A549 (cell line): ENCODE results near the gene PSAPL1. TPM values are rescaled to one million over a fixed set of nuclear protein-coding genes. Genes with fewer than 3 reads are reported as not detected.

Source experiments
- ATAC-seq, 2 experiments: fragments of 200-7000 bp in 1 of 2; fragments of >200 bp in 1 of 2; cut with Nextera tagmentation in 1 of 2; cut with Tn5 transposase in 1 of 2; 3 replicates each; pipeline versions ENCODE4 v1.8.0 to v1.9.1; 2018 to 2020; ENCODE audit warnings: mild to moderate bottlenecking in 1 of 2, moderate library complexity in 1 of 2
- CTCF ChIA-PET: fragments of 300-600 bp; sonication (Branson Sonifier 250); formaldehyde crosslinking; extraction: SDS; loops from one replicate; lab custom pipeline; 2021; ENCODE audit warnings: antibody characterized with exemption, inconsistent platforms; lab: Yijun Ruan, JAX
- POLR2A ChIA-PET: fragments of 350-600 bp; formaldehyde crosslinking; extraction: SDS; loops from one replicate; lab custom pipeline; 2021; ENCODE audit warnings: antibody characterized with exemption, inconsistent platforms; lab: Yijun Ruan, JAX
- DNase-seq, 2 experiments: peaks; one replicate each; pipeline versions ENCODE4 v3.0.0 to v3.0.0-alpha.2; 2011 to 2016; ENCODE audit warnings: low read depth in 1 of 2, low spot score in 1 of 2
- FAIRE-seq: peaks from 2 replicates; lab custom pipeline; 2011; peaks lifted over from hg19 to GRCh38; lab: Jason Lieb, UNC
- H3K27ac ChIP-seq, 2 experiments: fragments of >200 bp; sonication (Bioruptor Twin); formaldehyde crosslinking; 3 replicates each; pipeline ENCODE4 v1.5.1; 2016 to 2017
- H3K4me1 ChIP-seq: fragments of >200 bp; sonication (Bioruptor Twin); formaldehyde crosslinking; 3 replicates; pipeline ENCODE4 v1.6.1; 2016
- H3K4me2 ChIP-seq: fragments of >200 bp; sonication (Bioruptor Twin); formaldehyde crosslinking; 3 replicates; pipeline ENCODE4 v1.6.1; 2016
- H3K4me3 ChIP-seq: fragments of >200 bp; sonication (Bioruptor Twin); formaldehyde crosslinking; 3 replicates; pipeline ENCODE4 v1.5.1; 2016
- H3K9me3 ChIP-seq: fragments of >200 bp; sonication (Bioruptor Twin); formaldehyde crosslinking; 3 replicates; pipeline ENCODE4 v1.6.1; 2016
- ATOH8 ChIP-seq: fragments of 250-450 bp; sonication (Bioruptor Pico); IDR thresholded peaks from 2 replicates; pipeline ENCODE4 v1.5.0; 2020; ENCODE audit warnings: low read depth, mild to moderate bottlenecking, moderate library complexity
- CHD4 ChIP-seq: fragments of 200-600 bp; sonication (generic); IDR thresholded peaks from 2 replicates; pipeline ENCODE4 v1.6.1; 2016; ENCODE audit warnings: antibody characterized with exemption, mild to moderate bottlenecking, borderline replicate concordance
- EHF ChIP-seq: fragments of 250-450 bp; sonication (Bioruptor Pico); IDR thresholded peaks from 2 replicates; pipeline ENCODE4 v1.5.0; 2020; ENCODE audit warnings: mild to moderate bottlenecking
- EHMT2 ChIP-seq: fragments of 200-600 bp; sonication (generic); IDR thresholded peaks from 2 replicates; pipeline ENCODE4 v1.6.1; 2016; ENCODE audit warnings: antibody characterized with exemption, low read depth, mild to moderate bottlenecking, moderate library complexity
- ELK1 ChIP-seq: fragments of 150-350 bp; IDR thresholded peaks from 2 replicates; pipeline ENCODE4 v1.6.1; 2014; ENCODE audit warnings: low read depth, mild to moderate bottlenecking, low read length
- EP300 ChIP-seq, 2 experiments: fragments of >200 bp; sonication (Bioruptor Twin); formaldehyde crosslinking; IDR thresholded peaks; 2 replicates in 1 of 2; 3 replicates in 1 of 2; pipeline ENCODE4 v1.6.1; 2016 to 2017
- GATA3 ChIP-seq: IDR thresholded peaks from 2 replicates; pipeline ENCODE4 v1.6.1; 2012; ENCODE audit warnings: borderline replicate concordance
- HEYL ChIP-seq: fragments of 250-450 bp; sonication (Bioruptor Pico); IDR thresholded peaks from 2 replicates; pipeline ENCODE4 v1.8.0; 2021; ENCODE audit warnings: mild to moderate bottlenecking, moderate library complexity
- MAZ ChIP-seq: fragments of 150-350 bp; IDR thresholded peaks from 2 replicates; pipeline ENCODE4 v1.6.1; 2014; ENCODE audit warnings: antibody characterized with exemption, low read depth, low read length, borderline replicate concordance
- NPAS2 ChIP-seq: fragments of 250-450 bp; sonication (Bioruptor Pico); IDR thresholded peaks from 2 replicates; pipeline ENCODE4 v1.8.0; 2022; ENCODE audit warnings: mild to moderate bottlenecking, moderate library complexity, borderline replicate concordance
- NR3C1 ChIP-seq: fragments of >200 bp; sonication (Bioruptor Twin); formaldehyde crosslinking; IDR thresholded peaks from 3 replicates; pipeline ENCODE4 v1.6.1; 2017
- PBX3 ChIP-seq: IDR thresholded peaks from 2 replicates; pipeline ENCODE4 v1.6.1; 2012
- POLR2AphosphoS2 ChIP-seq: conservative IDR thresholded peaks from 2 replicates; pipeline ENCODE4 v1.6.1; 2012; ENCODE audit warnings: low read length, improper control_type of control experiment, inconsistent platforms
- RARB ChIP-seq: fragments of 250-450 bp; sonication (Bioruptor Pico); IDR thresholded peaks from 2 replicates; pipeline ENCODE4 v1.8.0; 2021; ENCODE audit warnings: mild to moderate bottlenecking, moderate library complexity
- SMC3 ChIP-seq: fragments of >200 bp; sonication (Bioruptor Twin); formaldehyde crosslinking; IDR thresholded peaks from 3 replicates; pipeline ENCODE4 v1.6.1; 2018; ENCODE audit warnings: inconsistent platforms
- SREBF2 ChIP-seq: fragments of 450-650 bp; IDR thresholded peaks from 2 replicates; pipeline ENCODE4 v1.6.1; 2014; ENCODE audit warnings: mild to moderate bottlenecking, moderate library complexity
- TFCP2L1 ChIP-seq: fragments of 250-450 bp; sonication (Bioruptor Pico); IDR thresholded peaks from 2 replicates; pipeline ENCODE4 v1.5.0; 2021; ENCODE audit warnings: mild to moderate bottlenecking
- TP53 ChIP-seq: fragments of 250-450 bp; sonication (Bioruptor Pico); IDR thresholded peaks from 2 replicates; pipeline ENCODE4 v1.5.0; 2021; ENCODE audit warnings: mild to moderate bottlenecking, moderate library complexity
- ZFP36 ChIP-seq: fragments of 450-650 bp; IDR thresholded peaks from 2 replicates; pipeline ENCODE4 v1.6.1; 2014; ENCODE audit warnings: borderline replicate concordance; ENCODE audit not compliant: partially characterized antibody
- ZNF302 ChIP-seq: fragments of 250-450 bp; sonication (Bioruptor Pico); IDR thresholded peaks from 2 replicates; pipeline ENCODE4 v1.9.0; 2021; ENCODE audit warnings: inconsistent platforms, mild to moderate bottlenecking, moderate library complexity
- WGBS: methylation state at CpG from one replicate; pipeline ENCODE4 v1.1.6; 2017; ENCODE audit errors: missing lambda C conversion rate; 5-methylcytosine and 5-hydroxymethylcytosine counted together
- polyA plus RNA-seq, 4 experiments: library from polyadenylated mRNA; depleted of rRNA in 3 of 4; stranded (reverse); fragments of >200 nt; fragmentation: RNase III in 1 of 4; extraction: RNeasy Plus Mini Kit Qiagen cat#74134 plus additional on column Dnase treatment in 1 of 4; gene quantifications; 2 replicates in 3 of 4; 3 replicates in 1 of 4; pipeline ENCODE4 v1.2.3, GENCODE V29; 2011 to 2017

The PSAPL1 gene
- polyA plus RNA-seq, 2 of the 4 experiments (the other 2 are of a cell fraction), result 0.04 to 0.05 TPM

DNA sequence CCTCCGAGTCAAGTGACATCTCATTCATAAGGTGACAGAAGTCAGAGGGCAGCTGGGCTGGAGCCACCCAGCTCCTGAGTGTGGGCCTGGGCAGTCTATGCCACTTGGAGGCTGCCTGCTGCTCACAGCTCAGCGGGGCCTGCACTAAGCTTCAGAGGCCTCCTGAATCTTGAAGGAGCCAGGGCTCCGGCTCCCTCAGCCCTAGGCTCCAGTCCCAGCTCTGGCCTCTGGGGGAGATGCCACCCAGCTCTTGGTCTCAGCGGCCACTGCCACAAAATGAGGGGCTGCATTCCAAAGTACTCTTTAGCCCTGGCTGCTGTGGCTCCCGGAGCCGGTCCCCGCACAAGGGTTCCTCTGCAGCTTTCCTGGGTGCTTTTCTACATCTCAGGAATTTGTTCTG lies 32.7 kb upstream of the PSAPL1 start:
- TF ChIP-seq EP300 (IDR thresholded peaks at IDR 0.05) (no peak), PBX3 (no peak), HEYL (no peak), MAZ (no peak), CHD4 (no peak), GATA3 (no peak), SMC3 (no peak), NPAS2 (CRISPR knock-in tag) (no peak)
- WGBS, result 90% methylated on average over 6 of the region's 7 CpGs
- no peak overlapping the region for H3K4me3 ChIP-seq
- ATAC-seq (no peak), DNase-seq (no peak), FAIRE-seq (no peak)
- H3K9me3 ChIP-seq, result no peaks in the 10 kb centered on the region; the same call in 2 of the 3 replicates
- POLR2A ChIA-PET, result no interaction called here
- CTCF ChIA-PET, result interaction anchor here (0.9 to 1.4 kb wide), 2 partner anchors 11 to 36 kb away, joined by 3 read pairs; no protein-coding TSS in a partner anchor
- no peak overlapping the region for H3K4me2 ChIP-seq
- H3K4me1 ChIP-seq, result no peaks in the 10 kb centered on the region
- no peak overlapping the region for H3K27ac ChIP-seq

DNA sequence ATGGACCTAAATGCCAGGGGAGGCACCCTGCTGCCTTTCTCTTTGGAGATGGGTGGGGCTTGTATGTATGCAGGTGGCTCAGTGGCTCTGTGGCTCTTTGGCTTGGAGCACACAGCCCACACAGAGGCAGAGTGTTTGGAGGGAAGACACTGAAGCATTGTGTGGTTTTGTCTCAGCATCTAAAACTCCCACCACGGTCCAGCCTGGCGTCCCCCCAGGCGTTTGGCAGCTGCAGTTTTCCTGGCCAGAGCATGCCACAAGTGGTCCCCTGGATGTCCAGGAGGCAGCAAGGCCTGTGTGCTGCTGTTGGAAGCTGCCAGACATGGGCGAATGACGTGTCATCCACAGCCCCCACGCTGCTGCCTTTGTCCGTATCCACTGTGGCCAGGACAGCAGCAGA lies 32.2 kb upstream of the PSAPL1 start:
- FAIRE-seq (no peak), DNase-seq (no peak), ATAC-seq (no peak)
- CTCF ChIA-PET, result interaction anchor here (1.4 kb wide), 1 partner anchor 12 kb away, joined by 3 read pairs; no protein-coding TSS in a partner anchor
- Histone ChIP-seq H3K4me2 (no peak overlapping the region), H3K4me1 (peaks cover 4% of the 10 kb centered on the region; the same call in 1 of the 3 replicates), H3K9me3 (no peaks in the 10 kb centered on the region; the same call in 2 of the 3 replicates), H3K27ac (no peak overlapping the region), H3K4me3 (no peak overlapping the region)
- TF ChIP-seq EHF (CRISPR knock-in tag), result no peak
- TF ChIP-seq SREBF2, result no peak
- TF ChIP-seq TFCP2L1 (CRISPR knock-in tag), result no peak
- 56% methylated on average over 4 of the region's 7 CpGs for WGBS
- POLR2A ChIA-PET, result no interaction called here

GRCh38 chr4:7466215-7466614 lies 31.5 kb upstream of the PSAPL1 start:
- TF ChIP-seq RARB (CRISPR knock-in tag), result no peak
- TF ChIP-seq EHMT2, result no peak
- TF ChIP-seq NPAS2 (CRISPR knock-in tag), result no peak
- no peak for TF ChIP-seq ELK1
- no peak for TF ChIP-seq SMC3
- TF ChIP-seq TP53 (CRISPR knock-in tag), result no peak
- TF ChIP-seq POLR2AphosphoS2, result no peak
- TF ChIP-seq ZNF302 (CRISPR knock-in tag), result no peak
- no peak for TF ChIP-seq ATOH8 (CRISPR knock-in tag)
- no peak for TF ChIP-seq NR3C1
- no peak for TF ChIP-seq ZFP36
- ATAC-seq (no peak), FAIRE-seq (no peak), DNase-seq (no peak)
- Histone ChIP-seq H3K4me2 (no peak overlapping the region), H3K4me1 (peaks cover 4% of the 10 kb centered on the region; the same call in 1 of the 3 replicates), H3K27ac (no peak overlapping the region), H3K9me3 (no peaks in the 10 kb centered on the region; the same call in 2 of the 3 replicates), H3K4me3 (no peak overlapping the region)
- POLR2A ChIA-PET, result no interaction called here
- CTCF ChIA-PET, result no interaction called here
- 51% methylated on average over 5 of the region's 8 CpGs for WGBS
